ENCODE results near the gene ARHGAP25. TPM values are rescaled to one million over a fixed set of nuclear protein-coding genes. Genes with fewer than 3 reads are reported as not detected.

Gene ARHGAP25
- total and polyA plus RNA-seq, 12 donors: 2.6 to 17.3 (median 5.2) TPM

DNA sequence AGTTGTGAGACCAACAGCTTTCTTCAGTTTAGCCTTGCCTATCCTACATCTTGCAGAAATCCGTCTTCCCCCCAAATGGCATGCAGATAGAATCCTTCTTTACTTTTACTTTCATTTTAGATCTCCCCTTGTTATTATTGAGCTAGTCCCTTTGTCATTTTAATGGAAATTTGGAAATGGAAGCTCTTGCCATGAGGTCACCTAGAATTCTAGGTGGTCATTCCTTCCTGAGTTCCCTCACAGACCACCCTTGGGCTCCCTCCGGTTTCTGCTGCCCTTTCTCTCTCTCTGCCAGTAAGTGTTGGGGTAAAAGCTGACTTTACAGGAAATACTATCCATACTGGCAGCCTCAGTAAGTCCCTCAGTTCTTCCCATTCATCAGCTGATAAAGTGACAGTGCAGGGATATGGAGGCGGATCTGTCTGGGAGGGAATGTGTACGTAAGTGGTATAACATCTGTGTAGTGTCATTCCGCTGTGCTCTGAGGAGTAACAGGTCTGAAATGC is 30.2 kb downstream of the ARHGAP25 start:
- WGBS, 2 donors: 68% methylated on average over 5 of the region's 5 CpGs
- no peak for ATAC-seq
- H3K4me3 ChIP-seq: peak overlapping the region in 6 of 10 donors; percentile 3 to 38 (median 16)

DNA sequence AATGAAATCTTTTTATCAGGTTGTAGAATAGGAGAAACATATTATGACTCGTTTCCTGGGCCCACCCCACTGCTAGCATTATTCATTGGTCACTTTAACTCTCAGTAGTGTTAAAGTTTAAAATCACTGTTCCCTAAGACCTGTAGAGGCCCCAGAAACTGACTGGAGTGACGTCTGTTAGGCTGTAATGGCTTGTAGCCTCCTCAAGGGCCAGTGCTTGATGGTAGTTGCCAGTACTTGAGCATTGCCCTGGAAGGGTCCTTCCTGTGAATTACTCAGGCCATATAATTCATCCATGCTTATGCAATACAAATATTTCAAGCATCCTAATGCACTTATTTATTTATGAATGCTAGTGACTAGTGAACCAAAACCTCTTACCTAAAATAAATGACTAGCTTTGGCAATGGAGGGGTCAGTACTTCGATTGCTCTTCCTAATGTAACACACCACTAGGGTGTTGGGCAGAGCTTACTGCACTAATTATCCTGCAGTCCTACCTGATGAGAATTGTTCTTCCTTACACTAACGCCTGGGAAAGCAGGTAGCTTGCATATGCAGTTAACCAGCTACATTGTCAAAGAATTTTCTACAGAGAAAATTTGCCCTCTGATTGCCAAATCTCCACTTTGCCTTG is 31.2 kb downstream of the ARHGAP25 start:
- H3K9me3 ChIP-seq: no peaks in the 10 kb centered on the region
- peak overlapping the region in 1 of 10 donors; percentile 4 for H3K4me3 ChIP-seq
- no peaks in the 10 kb centered on the region for H3K36me3 ChIP-seq
- intact Hi-C loops (cut with DNase I): no loop called here
- WGBS, 2 donors: 72 to 77% methylated on average over 4 of the region's 4 CpGs
- peaks cover 0 to 89% (median 45%) of the 10 kb centered on the region in 9 donors for H3K4me1 ChIP-seq
- ATAC-seq: peak in 1 of 8 donors; percentile 5
- no peak for DNase-seq
- peak overlapping the region in 6 of 10 donors; percentile 7 to 94 (median 30) for H3K27ac ChIP-seq
- no peaks in the 10 kb centered on the region for H3K27me3 ChIP-seq
- TF ChIP-seq, protein P1, sequence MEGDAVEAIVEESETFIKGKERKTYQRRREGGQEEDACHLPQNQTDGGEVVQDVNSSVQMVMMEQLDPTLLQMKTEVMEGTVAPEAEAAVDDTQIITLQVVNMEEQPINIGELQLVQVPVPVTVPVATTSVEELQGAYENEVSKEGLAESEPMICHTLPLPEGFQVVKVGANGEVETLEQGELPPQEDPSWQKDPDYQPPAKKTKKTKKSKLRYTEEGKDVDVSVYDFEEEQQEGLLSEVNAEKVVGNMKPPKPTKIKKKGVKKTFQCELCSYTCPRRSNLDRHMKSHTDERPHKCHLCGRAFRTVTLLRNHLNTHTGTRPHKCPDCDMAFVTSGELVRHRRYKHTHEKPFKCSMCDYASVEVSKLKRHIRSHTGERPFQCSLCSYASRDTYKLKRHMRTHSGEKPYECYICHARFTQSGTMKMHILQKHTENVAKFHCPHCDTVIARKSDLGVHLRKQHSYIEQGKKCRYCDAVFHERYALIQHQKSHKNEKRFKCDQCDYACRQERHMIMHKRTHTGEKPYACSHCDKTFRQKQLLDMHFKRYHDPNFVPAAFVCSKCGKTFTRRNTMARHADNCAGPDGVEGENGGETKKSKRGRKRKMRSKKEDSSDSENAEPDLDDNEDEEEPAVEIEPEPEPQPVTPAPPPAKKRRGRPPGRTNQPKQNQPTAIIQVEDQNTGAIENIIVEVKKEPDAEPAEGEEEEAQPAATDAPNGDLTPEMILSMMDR (IDR thresholded peaks at IDR 0.05): no peak

More for the DNA sequence above, 30.2 kb downstream of the ARHGAP25 start:
- no peak for DNase-seq
- Histone ChIP-seq H3K36me3 (no peaks in the 10 kb centered on the region), H3K9me3 (no peaks in the 10 kb centered on the region), H3K4me1 (peaks cover 0 to 79% (median 35%) of the 10 kb centered on the region in 9 donors), H3K27ac (peak overlapping the region in 6 of 10 donors; percentile 7 to 94 (median 36)), H3K27me3 (no peaks in the 10 kb centered on the region)
- TF ChIP-seq, protein P1 (IDR thresholded peaks at IDR 0.05): no peak
- intact Hi-C loops (cut with DNase I): no loop called here

DNA sequence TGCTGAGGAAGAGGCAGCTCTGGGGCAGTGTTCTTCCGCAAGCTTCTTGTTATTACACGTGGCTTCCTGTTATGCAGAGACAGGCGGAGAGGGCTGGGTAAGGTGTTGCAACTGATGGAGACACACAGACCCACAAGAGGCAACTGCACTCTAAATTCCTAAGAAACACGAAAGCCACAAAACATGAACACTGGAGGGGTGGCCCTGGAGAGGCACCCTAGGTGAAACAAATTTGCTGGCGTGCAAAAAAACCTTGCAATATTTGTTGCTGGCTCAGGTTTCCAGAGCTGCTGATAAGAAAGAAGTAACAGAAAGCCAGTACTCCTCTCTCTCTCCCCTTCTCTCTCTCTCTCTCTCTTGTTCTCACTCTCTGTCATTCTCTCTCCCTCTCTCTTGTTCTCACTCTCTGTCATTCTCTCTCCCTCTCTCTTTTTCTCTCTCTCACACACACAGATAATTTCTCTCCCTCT is 31.8 kb downstream of the ARHGAP25 start:
- WGBS, 2 donors: 52 to 76% methylated on average over 5 of the region's 5 CpGs
- no peaks in the 10 kb centered on the region for H3K9me3 ChIP-seq
- H3K36me3 ChIP-seq: no peaks in the 10 kb centered on the region
- no peak for DNase-seq
- intact Hi-C loops (cut with DNase I): no loop called here
- peak overlapping the region in 1 of 10 donors; percentile 17 for H3K4me3 ChIP-seq
- H3K4me1 ChIP-seq: peaks cover under 1 to 95% (median 51%) of the 10 kb centered on the region in 9 donors
- no peaks in the 10 kb centered on the region for H3K27me3 ChIP-seq
- peak; percentile 40 to 74 (median 64) for ATAC-seq
- peak overlapping the region in 6 of 10 donors; percentile 7 to 94 (median 18) for H3K27ac ChIP-seq
- TF ChIP-seq, protein P1 (IDR thresholded peaks at IDR 0.05): no peak

DNA sequence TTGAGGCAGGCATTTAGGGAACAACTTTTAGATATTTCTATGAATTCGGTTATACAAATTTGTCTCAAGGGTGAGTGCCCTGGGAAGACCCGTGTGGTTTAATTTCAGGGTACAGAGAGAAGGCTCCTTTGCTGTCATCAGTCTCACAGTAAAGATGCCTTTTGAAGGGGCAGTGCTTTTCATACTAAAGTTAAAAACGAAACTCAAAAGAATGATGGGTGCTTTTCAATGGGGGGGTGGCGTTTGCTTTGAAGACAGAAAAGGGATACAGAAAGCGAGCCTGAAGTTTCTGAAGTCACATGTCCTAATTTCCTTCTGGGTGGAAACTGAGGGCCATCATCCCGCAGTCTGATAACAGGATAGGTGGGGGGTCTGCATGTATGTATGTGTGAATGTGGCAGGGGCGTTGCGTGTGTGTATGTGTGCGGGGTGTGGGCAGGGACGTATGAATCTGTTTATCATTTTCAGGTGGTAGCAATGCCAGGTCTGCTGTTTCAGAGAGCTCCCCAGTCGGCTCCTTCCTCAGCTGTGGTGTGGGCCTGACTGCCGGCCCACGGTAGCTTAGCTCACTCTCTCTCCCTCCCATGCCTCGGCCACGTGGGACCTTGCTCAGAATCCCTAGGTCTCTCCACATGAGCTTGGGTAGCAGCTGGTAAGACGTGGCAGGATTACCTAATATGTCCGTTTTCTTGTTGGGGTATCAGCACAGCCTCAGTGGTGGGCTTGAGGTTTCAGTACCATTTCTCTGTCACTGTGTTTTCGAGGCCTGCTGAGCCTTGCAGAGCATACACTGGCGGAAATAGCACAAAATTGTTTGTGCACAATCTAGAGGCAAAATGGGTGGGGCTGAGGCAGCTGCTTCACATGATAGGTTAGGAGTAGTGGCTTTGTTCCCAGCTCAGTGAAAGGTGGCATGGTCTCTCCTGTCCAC is 32.7 kb downstream of the ARHGAP25 start:
- WGBS, 2 donors: 89 to 94% methylated on average over 19 of the region's 19 CpGs

More for the DNA sequence above, 32.7 kb downstream of the ARHGAP25 start:
- H3K36me3 ChIP-seq: no peaks in the 10 kb centered on the region
- intact Hi-C loops (cut with DNase I): no loop called here
- H3K9me3 ChIP-seq: no peaks in the 10 kb centered on the region
- peak overlapping the region in 1 of 10 donors; percentile 17 for H3K4me3 ChIP-seq
- TF ChIP-seq, protein P1 (IDR thresholded peaks at IDR 0.05): no peak
- peaks cover 5 to 100% (median 57%) of the 10 kb centered on the region in 9 donors for H3K4me1 ChIP-seq
- DNase-seq: no peak
- no peaks in the 10 kb centered on the region for H3K27me3 ChIP-seq
- ATAC-seq: no peak
- H3K27ac ChIP-seq: peak overlapping the region in 2 of 10 donors; percentile 7 to 94
